ENCODE results near the gene MAP1LC3B2. TPM values are rescaled to one million over a fixed set of nuclear protein-coding genes. Genes with fewer than 3 reads are reported as not detected.

The MAP1LC3B2 gene
- total RNA-seq, 4 donors from 2014 or later: 1.1 to 1.8 (median 1.8) TPM; not detected in 1

DNA sequence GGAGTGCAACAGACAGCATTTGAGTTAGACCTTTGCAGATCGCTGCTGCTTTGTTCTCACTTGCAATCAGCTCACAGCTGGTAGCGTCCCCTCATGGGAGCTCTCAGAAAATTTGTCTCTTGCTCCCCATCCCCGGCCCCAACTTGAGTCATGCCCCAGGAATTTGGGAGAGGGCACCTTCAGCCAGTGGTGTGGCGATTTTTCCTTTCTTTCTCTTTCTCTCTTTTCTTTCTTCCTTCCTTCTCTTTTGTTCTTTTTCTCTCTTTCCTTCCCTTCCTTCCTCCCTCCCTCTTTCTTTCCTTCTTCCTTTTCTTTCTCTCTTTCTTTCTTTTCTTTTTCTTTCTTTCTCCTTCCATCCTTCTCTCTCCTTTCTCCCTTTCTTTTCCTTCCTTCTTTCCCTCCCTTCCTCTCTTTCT is 34.2 kb upstream of the MAP1LC3B2 start:
- H3K27me3 ChIP-seq: no peaks in the 10 kb centered on the region
- H3K4me1 ChIP-seq: peaks cover 0 to 43% (median 19%) of the 10 kb centered on the region in 3 donors
- no peaks in the 10 kb centered on the region for H3K9me3 ChIP-seq
- WGBS, 2 donors (ENCODE audit: low coverage in 1 of 2): 37 to 80% methylated on average over 1 to 4 of the region's 4 CpGs
- H3K36me3 ChIP-seq: no peaks in the 10 kb centered on the region
- peak overlapping the region; percentile 79 to 85 (median 82) for H3K27ac ChIP-seq
- H3K4me3 ChIP-seq: peak overlapping the region in 1 of 2 donors; percentile 18
- no peak for ATAC-seq
- TF ChIP-seq, protein P1, sequence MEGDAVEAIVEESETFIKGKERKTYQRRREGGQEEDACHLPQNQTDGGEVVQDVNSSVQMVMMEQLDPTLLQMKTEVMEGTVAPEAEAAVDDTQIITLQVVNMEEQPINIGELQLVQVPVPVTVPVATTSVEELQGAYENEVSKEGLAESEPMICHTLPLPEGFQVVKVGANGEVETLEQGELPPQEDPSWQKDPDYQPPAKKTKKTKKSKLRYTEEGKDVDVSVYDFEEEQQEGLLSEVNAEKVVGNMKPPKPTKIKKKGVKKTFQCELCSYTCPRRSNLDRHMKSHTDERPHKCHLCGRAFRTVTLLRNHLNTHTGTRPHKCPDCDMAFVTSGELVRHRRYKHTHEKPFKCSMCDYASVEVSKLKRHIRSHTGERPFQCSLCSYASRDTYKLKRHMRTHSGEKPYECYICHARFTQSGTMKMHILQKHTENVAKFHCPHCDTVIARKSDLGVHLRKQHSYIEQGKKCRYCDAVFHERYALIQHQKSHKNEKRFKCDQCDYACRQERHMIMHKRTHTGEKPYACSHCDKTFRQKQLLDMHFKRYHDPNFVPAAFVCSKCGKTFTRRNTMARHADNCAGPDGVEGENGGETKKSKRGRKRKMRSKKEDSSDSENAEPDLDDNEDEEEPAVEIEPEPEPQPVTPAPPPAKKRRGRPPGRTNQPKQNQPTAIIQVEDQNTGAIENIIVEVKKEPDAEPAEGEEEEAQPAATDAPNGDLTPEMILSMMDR (IDR thresholded peaks at IDR 0.05): no peak
- TF ChIP-seq POLR2A (IDR thresholded peaks at IDR 0.05) (no peak), POLR2AphosphoS5 (IDR thresholded peaks at IDR 0.05) (no peak)

DNA sequence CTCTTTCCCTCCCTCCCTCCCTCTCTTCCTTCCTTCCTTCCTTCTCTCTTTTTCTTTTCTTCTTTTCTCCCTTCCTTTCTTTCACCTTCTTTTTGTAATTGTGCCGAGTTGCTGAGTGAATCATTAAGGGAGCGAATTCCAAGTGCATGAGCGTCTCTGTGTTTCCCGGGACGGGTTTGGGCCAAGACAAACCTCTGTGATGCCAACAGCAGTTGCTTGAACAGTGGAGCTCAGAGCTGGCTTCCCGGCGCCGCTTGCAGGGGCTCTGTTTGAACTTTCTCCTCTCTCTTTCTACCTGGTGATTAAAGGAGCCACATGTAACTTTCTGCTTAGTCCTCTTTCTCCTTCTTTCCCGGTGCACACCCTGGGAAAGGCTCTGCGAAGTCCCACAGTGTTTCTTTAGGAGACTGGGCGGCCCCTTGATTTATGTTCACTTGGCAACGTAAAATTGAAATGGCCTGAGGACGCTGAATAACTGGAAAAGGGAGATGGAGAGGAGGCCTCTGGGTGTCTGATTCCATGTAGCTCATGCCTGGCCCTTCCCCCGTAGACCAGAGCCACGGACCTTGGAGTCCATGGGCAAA is 33.7 kb upstream of the MAP1LC3B2 start:
- H3K27me3 ChIP-seq: no peaks in the 10 kb centered on the region
- 9 to 10% methylated on average over 10 to 12 of the region's 15 CpGs for WGBS, 2 donors (ENCODE audit: low coverage in 1 of 2)
- ATAC-seq: peak; percentile 88
- peaks cover 0 to 45% (median 19%) of the 10 kb centered on the region in 3 donors for H3K4me1 ChIP-seq
- H3K36me3 ChIP-seq: no peaks in the 10 kb centered on the region
- H3K9me3 ChIP-seq: no peaks in the 10 kb centered on the region
- peak overlapping the region; percentile 79 to 85 (median 82) for H3K27ac ChIP-seq
- no peak for TF ChIP-seq POLR2A (IDR thresholded peaks at IDR 0.05)
- TF ChIP-seq, protein P1 (IDR thresholded peaks at IDR 0.05): no peak
- TF ChIP-seq EP300 (IDR thresholded peaks at IDR 0.05): no peak
- TF ChIP-seq POLR2AphosphoS5 (IDR thresholded peaks at IDR 0.05): peak; percentile 82
- H3K4me3 ChIP-seq: peak overlapping the region in 1 of 2 donors; percentile 18

DNA sequence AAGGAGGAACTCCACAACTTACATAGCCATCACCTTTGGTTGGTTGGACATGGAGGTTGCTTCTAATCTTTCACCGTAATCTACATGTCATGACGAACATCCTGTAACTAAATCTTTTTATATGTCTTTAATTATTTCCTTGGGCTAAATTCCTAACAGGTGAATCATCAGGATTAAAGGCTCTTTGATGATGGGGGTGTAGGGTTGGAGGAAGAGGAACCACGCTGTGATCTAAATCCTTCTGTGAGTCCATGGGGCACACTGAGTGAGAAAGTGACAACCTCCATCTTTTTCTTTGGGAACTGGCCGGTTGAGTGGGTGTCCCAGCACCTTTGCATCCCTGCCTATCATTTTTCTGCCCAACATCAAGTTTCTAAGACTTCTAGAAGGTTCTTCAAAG is 31.1 kb upstream of the MAP1LC3B2 start:
- H3K27ac ChIP-seq: peak overlapping the region in 2 of 4 donors; percentile 61 to 81
- H3K36me3 ChIP-seq: no peaks in the 10 kb centered on the region
- TF ChIP-seq, protein P1 (IDR thresholded peaks at IDR 0.05): no peak
- no peak for TF ChIP-seq POLR2AphosphoS5 (IDR thresholded peaks at IDR 0.05)
- no peak for TF ChIP-seq POLR2A (IDR thresholded peaks at IDR 0.05)
- TF ChIP-seq EP300 (IDR thresholded peaks at IDR 0.05): no peak
- WGBS, 2 donors (ENCODE audit: low coverage in 1 of 2): 86 to 88% methylated on average over 2 to 4 of the region's 4 CpGs
- H3K27me3 ChIP-seq: no peaks in the 10 kb centered on the region
- H3K4me1 ChIP-seq: peaks cover 0 to 52% (median 21%) of the 10 kb centered on the region in 3 donors
- no peaks in the 10 kb centered on the region for H3K9me3 ChIP-seq
- ATAC-seq: no peak
- no peak overlapping the region for H3K4me3 ChIP-seq

DNA sequence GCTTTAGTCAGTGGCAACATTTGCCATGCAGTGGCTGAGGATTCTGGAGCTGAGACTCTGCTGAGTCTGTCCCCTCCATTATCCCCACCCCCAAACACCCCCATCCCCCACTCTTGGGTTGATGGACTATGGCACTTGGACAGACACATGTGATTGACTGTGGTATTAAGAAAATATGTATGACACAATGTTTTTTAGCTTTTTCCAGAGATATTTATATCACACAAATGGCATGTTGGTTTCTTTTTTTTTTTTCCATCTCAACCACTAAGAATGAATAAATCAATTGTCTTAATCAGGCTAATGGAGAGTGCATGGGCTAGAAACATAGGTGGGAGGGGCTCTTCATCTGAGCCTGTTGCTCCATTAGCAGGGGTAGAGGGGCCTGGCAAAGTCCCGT is 30.7 kb upstream of the MAP1LC3B2 start:
- no peaks in the 10 kb centered on the region for H3K36me3 ChIP-seq
- TF ChIP-seq POLR2AphosphoS5 (IDR thresholded peaks at IDR 0.05) (no peak), POLR2A (IDR thresholded peaks at IDR 0.05) (no peak), EP300 (IDR thresholded peaks at IDR 0.05) (no peak)
- TF ChIP-seq, protein P1 (IDR thresholded peaks at IDR 0.05): no peak
- H3K27me3 ChIP-seq: no peaks in the 10 kb centered on the region
- no peaks in the 10 kb centered on the region for H3K9me3 ChIP-seq
- WGBS, 2 donors (ENCODE audit: low coverage in 1 of 2): 50 to 86% methylated on average over 1 of the region's 1 CpG
- H3K4me3 ChIP-seq: no peak overlapping the region
- peak overlapping the region in 3 of 4 donors; percentile 45 to 81 (median 61) for H3K27ac ChIP-seq
- ATAC-seq: no peak
- peaks cover 0 to 56% (median 21%) of the 10 kb centered on the region in 3 donors for H3K4me1 ChIP-seq

DNA sequence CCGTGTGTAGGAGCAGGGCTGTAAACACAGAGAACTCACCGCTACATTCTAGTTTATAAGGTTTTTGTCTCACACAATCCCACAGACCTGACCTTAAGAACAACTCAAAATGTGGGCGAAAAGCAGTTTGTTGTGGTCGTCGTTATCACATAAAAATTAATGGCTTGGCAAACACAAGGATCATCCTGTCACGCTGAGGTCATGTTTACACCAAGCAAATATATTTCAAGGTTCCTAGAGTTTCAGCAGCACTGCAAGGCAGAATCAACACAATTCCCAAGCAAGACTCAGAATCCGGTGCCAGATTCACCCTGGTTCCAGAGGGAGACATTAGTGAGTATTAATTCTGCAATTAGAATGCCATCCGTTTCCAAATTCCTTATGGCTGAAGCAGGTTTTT is 30.1 kb upstream of the MAP1LC3B2 start:
- peaks cover 0 to 60% (median 21%) of the 10 kb centered on the region in 3 donors for H3K4me1 ChIP-seq
- ATAC-seq: no peak
- TF ChIP-seq, protein P1 (IDR thresholded peaks at IDR 0.05): no peak
- TF ChIP-seq POLR2AphosphoS5 (IDR thresholded peaks at IDR 0.05) (peak; percentile 39), POLR2A (IDR thresholded peaks at IDR 0.05) (no peak), EP300 (IDR thresholded peaks at IDR 0.05) (no peak)

More for the DNA sequence above, 30.1 kb upstream of the MAP1LC3B2 start:
- H3K27ac ChIP-seq: peak overlapping the region in 3 of 4 donors; percentile 45 to 81 (median 61)
- no peaks in the 10 kb centered on the region for H3K36me3 ChIP-seq
- H3K9me3 ChIP-seq: no peaks in the 10 kb centered on the region
- H3K4me3 ChIP-seq: no peak overlapping the region
- no peaks in the 10 kb centered on the region for H3K27me3 ChIP-seq
- WGBS, 2 donors (ENCODE audit: low coverage in 1 of 2): 41 to 42% methylated on average over 6 to 8 of the region's 8 CpGs

Measured in gastroesophageal sphincter (tissue), 4 donors.